WTC11 (cell line): Measurements from ENCODE around the gene SLC25A23.

Experiments
- KAT7 ChIP-seq: sonication (generic); formaldehyde crosslinking; IDR thresholded peaks from 2 replicates; pipeline ENCODE4 v1.8.1; 2023; ENCODE audit warnings: missing genetic modification reagents, mild to moderate bottlenecking, borderline replicate concordance
- ZNF232 ChIP-seq: sonication (generic); formaldehyde crosslinking; IDR thresholded peaks from 2 replicates; pipeline ENCODE4 v1.8.0; 2022; ENCODE audit warnings: mild to moderate bottlenecking, missing genetic modification reagents
- TF ChIP-seq, protein P1 (sequence below): fragments of 200-600 bp; IDR thresholded peaks from 2 replicates; pipeline ENCODE4 v1.8.0; 2022; ENCODE audit warnings: antibody characterized with exemption

DNA sequence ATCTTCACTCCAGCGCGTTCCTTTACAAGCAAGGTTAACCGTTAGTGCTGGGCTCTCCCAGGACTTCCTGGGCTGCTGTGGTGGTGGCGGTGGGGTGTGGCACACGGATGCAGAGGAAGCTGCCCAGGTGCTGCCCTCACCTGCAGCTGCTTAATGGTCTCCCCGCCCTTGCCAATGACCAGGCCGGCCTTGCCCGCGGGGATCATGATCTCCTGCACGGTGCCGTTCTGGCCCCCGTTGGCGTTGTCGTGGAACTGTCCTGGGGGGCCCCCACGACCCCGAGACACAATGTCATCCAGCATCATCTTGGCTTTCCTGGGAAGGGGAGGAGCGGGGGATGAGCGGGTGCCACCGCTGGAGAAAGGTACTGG is 41.0 kb downstream of the SLC25A23 start:
- TF ChIP-seq, protein P1, sequence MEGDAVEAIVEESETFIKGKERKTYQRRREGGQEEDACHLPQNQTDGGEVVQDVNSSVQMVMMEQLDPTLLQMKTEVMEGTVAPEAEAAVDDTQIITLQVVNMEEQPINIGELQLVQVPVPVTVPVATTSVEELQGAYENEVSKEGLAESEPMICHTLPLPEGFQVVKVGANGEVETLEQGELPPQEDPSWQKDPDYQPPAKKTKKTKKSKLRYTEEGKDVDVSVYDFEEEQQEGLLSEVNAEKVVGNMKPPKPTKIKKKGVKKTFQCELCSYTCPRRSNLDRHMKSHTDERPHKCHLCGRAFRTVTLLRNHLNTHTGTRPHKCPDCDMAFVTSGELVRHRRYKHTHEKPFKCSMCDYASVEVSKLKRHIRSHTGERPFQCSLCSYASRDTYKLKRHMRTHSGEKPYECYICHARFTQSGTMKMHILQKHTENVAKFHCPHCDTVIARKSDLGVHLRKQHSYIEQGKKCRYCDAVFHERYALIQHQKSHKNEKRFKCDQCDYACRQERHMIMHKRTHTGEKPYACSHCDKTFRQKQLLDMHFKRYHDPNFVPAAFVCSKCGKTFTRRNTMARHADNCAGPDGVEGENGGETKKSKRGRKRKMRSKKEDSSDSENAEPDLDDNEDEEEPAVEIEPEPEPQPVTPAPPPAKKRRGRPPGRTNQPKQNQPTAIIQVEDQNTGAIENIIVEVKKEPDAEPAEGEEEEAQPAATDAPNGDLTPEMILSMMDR = no peak
- no peak for TF ChIP-seq ZNF232 (CRISPR knock-in tag)
- no peak for TF ChIP-seq KAT7 (CRISPR knock-in tag)
